Activated CD4-positive, alpha-beta T cell treated with anti-CD3 and anti-CD28 coated beads, Interleukin-2, Interleukin-6, amounts not matched to agents 100 ng/mL and 50 ng/mL, durations not matched to agents 16 hours and 8 hours (primary cell): Measurements from ENCODE around the gene GPRC5A.
"Not testable (repeated sequence)": the region's sequence is repeated elsewhere in the genome, so short reads cannot be mapped to it uniquely, and the experiment has no call there.

Experiments
- DNase-seq: peaks from one replicate; pipeline ENCODE4 v3.0.0-alpha.2; 2020

GPRC5A gene, protein sequence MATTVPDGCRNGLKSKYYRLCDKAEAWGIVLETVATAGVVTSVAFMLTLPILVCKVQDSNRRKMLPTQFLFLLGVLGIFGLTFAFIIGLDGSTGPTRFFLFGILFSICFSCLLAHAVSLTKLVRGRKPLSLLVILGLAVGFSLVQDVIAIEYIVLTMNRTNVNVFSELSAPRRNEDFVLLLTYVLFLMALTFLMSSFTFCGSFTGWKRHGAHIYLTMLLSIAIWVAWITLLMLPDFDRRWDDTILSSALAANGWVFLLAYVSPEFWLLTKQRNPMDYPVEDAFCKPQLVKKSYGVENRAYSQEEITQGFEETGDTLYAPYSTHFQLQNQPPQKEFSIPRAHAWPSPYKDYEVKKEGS

DNA sequence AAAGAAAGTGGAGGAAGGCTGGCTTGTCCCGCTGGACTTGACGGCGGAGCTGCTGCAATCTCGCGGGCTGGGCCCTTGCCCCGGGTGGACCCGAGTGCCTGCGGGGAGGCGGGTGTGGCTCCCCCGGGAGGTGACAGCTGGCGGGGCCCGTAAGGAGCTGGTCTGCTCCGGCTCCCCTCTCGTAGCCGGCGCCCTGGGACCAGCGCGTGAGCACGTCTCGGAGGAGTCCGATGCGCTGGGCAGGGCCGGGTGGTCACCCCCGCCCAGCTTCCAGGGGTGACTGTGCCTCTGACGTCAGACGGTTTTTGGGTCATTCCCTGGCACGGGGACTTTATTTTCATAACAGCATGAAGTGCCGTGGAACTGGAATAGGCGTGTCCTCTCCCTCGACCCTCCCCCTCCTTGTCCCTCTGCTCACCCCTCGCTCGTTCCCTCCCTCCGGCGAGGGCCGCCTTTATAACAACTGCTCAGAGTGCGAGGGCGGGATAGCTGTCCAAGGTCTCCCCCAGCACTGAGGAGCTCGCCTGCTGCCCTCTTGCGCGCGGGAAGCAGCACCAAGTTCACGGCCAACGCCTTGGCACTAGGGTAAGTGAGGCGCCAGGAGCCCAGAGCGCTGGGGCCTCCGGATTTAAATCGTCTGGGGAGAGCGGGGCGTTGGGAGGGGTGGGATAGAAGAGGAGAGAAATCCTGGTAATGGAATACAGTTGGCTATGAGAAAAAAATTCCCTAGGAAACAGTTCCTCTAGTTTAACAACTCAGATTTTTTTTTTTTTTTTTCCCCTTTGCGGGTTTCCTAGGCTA is at the start of gene GPRC5A:
Gene GPRC5A, plus strand, starts transcription at position 483 of the 801 bp plus-strand sequence. CDS start 16,688 bp downstream, outside the sequence.
- DNase-seq = peak; percentile 43

GRCh38 chr12:12845794-12846243 is 45.5 kb upstream of the GPRC5A start:
- no peak for DNase-seq

DNA sequence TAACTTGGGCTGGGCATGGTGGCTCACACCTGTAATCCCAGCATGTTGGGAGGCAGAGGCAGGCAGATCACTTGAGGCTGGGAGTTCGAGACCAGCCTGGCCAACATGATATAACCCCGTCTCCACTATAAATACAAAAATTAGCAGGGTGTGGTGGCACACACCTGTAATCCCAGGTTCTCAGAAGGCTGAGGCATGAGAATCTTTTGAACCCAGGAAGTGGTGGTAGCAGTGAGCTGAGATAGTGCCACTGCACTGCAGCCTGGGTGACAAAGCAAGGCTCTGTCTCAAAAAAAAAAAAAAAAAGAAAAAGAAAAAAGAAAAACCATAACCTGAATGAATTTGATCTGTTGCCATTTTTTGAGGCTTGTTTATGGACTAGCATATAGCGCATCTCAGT is 44.6 kb upstream of the GPRC5A start:
- DNase-seq = not testable (repeated sequence)

DNA sequence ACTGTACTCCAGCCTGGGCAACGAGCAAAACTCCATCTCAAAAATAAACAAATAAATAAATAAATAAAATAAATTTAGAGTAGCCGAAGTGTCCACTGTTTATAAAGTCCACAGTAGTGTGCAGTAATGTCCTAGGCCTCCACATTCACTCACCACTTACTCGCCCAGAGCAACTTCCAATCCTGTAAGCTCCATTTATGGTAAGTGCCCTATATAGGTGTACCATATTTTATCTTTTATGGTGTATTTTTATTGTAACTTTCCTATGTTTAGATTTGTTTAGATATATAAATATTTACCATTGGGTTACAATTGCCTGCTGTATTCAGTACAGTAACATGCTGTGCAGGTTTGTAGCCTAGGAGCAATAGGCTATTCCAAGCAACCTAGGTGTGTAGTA is 37.9 kb upstream of the GPRC5A start:
- no peak for DNase-seq

DNA sequence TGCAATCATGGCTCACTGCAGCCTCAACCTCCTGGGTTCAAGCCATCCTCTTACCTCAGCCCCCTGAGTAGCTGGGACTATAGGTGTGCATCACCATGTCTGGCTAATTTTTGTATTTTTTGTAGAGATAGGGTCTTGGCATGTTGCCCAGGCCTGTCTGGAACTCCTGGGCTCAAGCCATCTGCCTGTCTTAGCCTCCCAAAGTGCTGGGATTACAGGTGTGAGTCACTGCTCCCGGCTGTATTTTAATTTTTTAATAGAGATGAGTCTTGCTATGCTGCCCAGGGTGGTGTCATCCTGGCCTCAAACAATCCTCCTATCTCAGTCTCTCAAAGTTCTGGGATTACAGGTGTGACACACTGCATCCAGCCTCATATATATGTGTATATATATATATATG is 31.7 kb upstream of the GPRC5A start:
- no peak for DNase-seq

DNA sequence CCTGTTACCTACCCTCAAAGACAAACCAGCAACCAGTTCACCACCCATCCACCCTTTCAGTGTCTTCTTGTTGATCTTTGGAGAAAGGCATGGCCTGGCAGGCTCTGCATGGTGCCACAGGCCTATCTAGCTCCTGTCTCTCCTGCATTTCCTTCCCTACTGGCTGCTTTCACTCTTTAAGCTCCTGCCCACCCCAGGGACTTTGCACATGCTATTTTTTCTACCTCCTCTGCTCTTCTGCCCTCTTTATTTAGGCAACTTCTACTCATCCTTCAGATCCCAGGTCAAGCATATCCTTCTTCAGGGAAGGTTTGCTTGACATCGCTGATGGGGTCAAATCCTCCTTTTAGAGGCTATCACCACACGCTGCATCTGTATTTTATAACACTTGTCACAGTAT is 27.1 kb upstream of the GPRC5A start:
- no peak for DNase-seq

- no peak for DNase-seq
Measured at GRCh38 chr12:12868477-12869235, 22.7 kb upstream of the GPRC5A start.

DNA sequence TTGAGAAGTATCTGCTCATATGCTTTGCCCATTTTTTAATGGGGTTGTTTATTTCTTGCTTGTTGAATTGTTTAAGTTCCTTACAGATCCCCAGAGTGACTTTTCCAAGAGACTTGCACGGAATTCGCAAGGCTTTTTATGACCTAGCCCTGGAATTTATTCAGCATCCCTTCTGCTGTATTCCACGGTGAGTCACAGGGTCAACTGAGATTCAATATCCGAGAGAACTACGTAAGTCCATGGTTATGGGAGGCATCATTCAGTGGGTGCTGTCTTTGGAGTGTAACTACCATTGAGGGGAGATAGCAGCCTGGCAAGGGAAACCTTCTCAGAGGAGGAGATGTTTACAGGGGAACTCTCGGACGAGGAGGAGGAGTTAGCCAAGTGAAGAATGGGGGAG is 20.9 kb upstream of the GPRC5A start:
- DNase-seq = no peak

GRCh38 chr12:12871587-12872138 is 19.7 kb upstream of the GPRC5A start:
- DNase-seq = no peak

GRCh38 chr12:12872139-12872933 is 19.0 kb upstream of the GPRC5A start:
- no peak for DNase-seq

- DNase-seq = no peak
Measured at GRCh38 chr12:12872934-12873275, 18.5 kb upstream of the GPRC5A start.

DNA sequence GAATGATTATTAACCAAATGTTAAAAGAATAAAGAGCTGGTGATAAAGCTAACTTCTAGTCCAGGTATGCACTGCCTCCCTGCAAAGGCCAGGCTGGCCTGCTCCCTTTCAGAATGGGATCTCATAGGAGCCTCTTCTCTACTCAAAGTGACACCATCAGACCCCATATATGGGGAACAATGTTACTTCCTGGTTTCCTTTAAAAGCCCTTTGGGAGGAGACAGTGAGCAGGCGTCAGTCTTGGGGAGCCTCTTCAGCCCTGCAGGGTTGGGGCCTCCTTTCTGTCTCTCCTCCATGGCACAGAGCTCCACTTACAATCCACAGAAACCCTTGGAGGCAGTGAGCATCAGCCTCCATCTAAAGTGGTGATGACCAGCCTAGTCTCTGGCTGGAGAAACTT is 17.3 kb upstream of the GPRC5A start:
- DNase-seq = no peak

- DNase-seq = not testable (repeated sequence)
Measured at GRCh38 chr12:12875301-12875700, 16.1 kb upstream of the GPRC5A start.

GRCh38 chr12:12877153-12877768 is 14.1 kb upstream of the GPRC5A start:
- no peak for DNase-seq

GRCh38 chr12:12877781-12878455 is 13.4 kb upstream of the GPRC5A start:
- no peak for DNase-seq

GRCh38 chr12:12880537-12880936 is 10.8 kb upstream of the GPRC5A start:
- peak; percentile 40 for DNase-seq

GRCh38 chr12:12881151-12881909 is 10.0 kb upstream of the GPRC5A start:
- peak; percentile 9 for DNase-seq

DNA sequence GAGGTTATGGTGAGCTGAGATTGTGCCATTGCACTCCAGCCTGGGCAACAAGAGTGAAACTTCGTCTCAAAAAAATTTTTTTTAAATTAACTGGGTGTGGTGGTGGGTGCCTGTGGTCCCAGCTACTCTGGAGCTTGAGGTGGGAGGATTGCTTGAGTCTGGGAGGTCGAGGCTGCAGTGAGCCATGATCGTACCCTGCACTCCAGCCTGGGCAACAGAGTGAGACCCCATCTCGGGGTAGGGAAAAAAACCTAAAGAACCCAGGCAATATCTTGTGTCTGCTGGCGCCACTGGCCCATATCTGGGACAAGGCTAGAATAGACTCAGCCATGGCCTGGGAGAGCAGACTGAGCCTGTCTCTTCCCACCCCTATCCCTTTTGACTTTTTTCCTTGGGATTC is 9.1 kb upstream of the GPRC5A start:
- no peak for DNase-seq

DNA sequence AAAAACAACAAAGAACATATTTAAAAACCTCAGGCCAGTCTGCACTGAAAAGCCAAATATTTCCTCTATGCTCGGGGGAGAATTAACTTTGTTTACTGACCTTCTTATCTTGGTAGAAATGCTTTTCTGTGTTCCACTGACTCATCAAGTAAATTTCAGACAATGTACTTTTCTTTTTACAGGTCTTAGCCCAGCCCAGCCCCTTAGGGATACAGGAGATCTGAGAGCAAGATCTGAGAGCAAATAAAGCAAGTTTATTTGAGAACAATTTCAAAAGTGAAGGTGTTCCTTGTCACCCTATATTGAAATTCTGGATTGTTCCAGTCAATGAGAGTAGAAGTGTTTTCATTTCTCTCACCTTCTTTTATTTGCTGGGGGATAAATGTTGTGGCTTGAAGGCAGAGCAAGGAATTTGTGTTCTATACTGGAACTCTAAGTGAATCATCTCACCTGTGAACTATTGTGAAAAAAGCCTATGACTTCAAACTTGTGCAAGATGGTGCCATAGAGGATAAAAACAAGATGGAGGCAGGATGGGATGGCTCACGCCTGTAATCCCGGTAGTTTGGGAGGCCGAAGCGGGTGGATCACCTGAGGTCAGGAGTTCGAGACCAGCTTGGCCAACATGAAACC is 7.9 kb upstream of the GPRC5A start:
- DNase-seq = no peak
